H9 (cell line): ENCODE results near the gene FOXP4. TPM values are rescaled to one million over a fixed set of nuclear protein-coding genes. Genes with fewer than 3 reads are reported as not detected.

Experiments used
- DNase-seq: peaks from one replicate; pipeline ENCODE4 v3.0.0-alpha.2; 2017
- H2AFZ ChIP-seq: one replicate; pipeline ENCODE4 v1.6.1; 2013; ENCODE audit warnings: mild to moderate bottlenecking, low read length, control low read depth, moderate library complexity
- H2AK5ac ChIP-seq: 2 replicates; pipeline ENCODE4 v1.6.1; 2013; ENCODE audit warnings: low read length, control low read depth, mixed read lengths; ENCODE audit not compliant: insufficient read length
- H2BK120ac ChIP-seq: one replicate; pipeline ENCODE4 v1.6.1; 2013; ENCODE audit warnings: low read depth, mild to moderate bottlenecking, low read length, control low read depth, inconsistent platforms; ENCODE audit not compliant: poor library complexity, severe bottlenecking
- H2BK12ac ChIP-seq: 2 replicates; pipeline ENCODE4 v1.6.1; 2013; ENCODE audit warnings: low read length, control low read depth, mixed read lengths, low read depth; ENCODE audit not compliant: insufficient read length
- H2BK15ac ChIP-seq: 2 replicates; pipeline ENCODE4 v1.6.1; 2013; ENCODE audit warnings: low read depth, low read length, control low read depth
- H2BK20ac ChIP-seq: one replicate; pipeline ENCODE4 v1.6.1; 2013; ENCODE audit warnings: low read depth, mild to moderate bottlenecking, low read length, control low read depth, inconsistent platforms; ENCODE audit not compliant: poor library complexity, severe bottlenecking
- H2BK5ac ChIP-seq: 2 replicates; pipeline ENCODE4 v1.6.1; 2013; ENCODE audit warnings: low read length, control low read depth, mixed read lengths; ENCODE audit not compliant: insufficient read length
- H3K14ac ChIP-seq: 2 replicates; pipeline ENCODE4 v1.6.1; 2013; ENCODE audit warnings: low read length, control low read depth; ENCODE audit not compliant: insufficient read depth
- H3K18ac ChIP-seq: 2 replicates; pipeline ENCODE4 v1.6.1; 2013; ENCODE audit warnings: low read depth, mild to moderate bottlenecking, mixed read lengths, low read length, control low read depth; ENCODE audit not compliant: insufficient read length
- H3K23ac ChIP-seq: 2 replicates; pipeline ENCODE4 v1.6.1; 2013; ENCODE audit warnings: low read length, control low read depth, mixed read lengths, low read depth; ENCODE audit not compliant: insufficient read length
- H3K23me2 ChIP-seq: 2 replicates; pipeline ENCODE4 v1.6.1; 2013; ENCODE audit warnings: low read depth, mild to moderate bottlenecking, mixed read lengths, low read length, control low read depth; ENCODE audit not compliant: insufficient read length, poor library complexity, severe bottlenecking
- H3K27ac ChIP-seq: 2 replicates; pipeline ENCODE4 v1.5.1; 2013; ENCODE audit warnings: low read length, control low read depth, mixed read lengths, low read depth; ENCODE audit not compliant: insufficient read length
- H3K27me3 ChIP-seq: 2 replicates; pipeline ENCODE4 v1.6.1; 2013; ENCODE audit warnings: low read length, control low read depth, inconsistent platforms; ENCODE audit not compliant: insufficient read depth
- H3K4ac ChIP-seq: 2 replicates; pipeline ENCODE4 v1.6.1; 2013; ENCODE audit warnings: low read depth, mild to moderate bottlenecking, control low read depth, inconsistent platforms, low read length, moderate library complexity
- H3K4me1 ChIP-seq: 2 replicates; pipeline ENCODE4 v1.6.1; 2013; ENCODE audit warnings: low read length, control low read depth, inconsistent platforms; ENCODE audit not compliant: insufficient read depth
- H3K4me2 ChIP-seq: 2 replicates; pipeline ENCODE4 v1.6.1; 2013; ENCODE audit warnings: low read length, control low read depth, mixed read lengths; ENCODE audit not compliant: insufficient read length, insufficient read depth
- H3K56ac ChIP-seq: 2 replicates; pipeline ENCODE4 v1.6.1; 2013; ENCODE audit warnings: low read depth, mild to moderate bottlenecking, mixed read lengths, low read length, control low read depth; ENCODE audit not compliant: insufficient read length
- H3K79me1 ChIP-seq: 2 replicates; pipeline ENCODE4 v1.6.1; 2013; ENCODE audit warnings: low read depth, mild to moderate bottlenecking, moderate library complexity, low read length, control low read depth, inconsistent platforms; ENCODE audit not compliant: insufficient read depth, poor library complexity, severe bottlenecking
- H3K79me2 ChIP-seq: 2 replicates; pipeline ENCODE4 v1.6.1; 2013; ENCODE audit warnings: low read length, control low read depth, inconsistent platforms; ENCODE audit not compliant: insufficient read depth
- H3K9ac ChIP-seq: 2 replicates; pipeline ENCODE4 v1.6.1; 2013; ENCODE audit warnings: low read length, control low read depth, mixed read lengths; ENCODE audit not compliant: insufficient read length; ENCODE audit errors: extremely low read depth
- H3K9me3 ChIP-seq: one replicate; pipeline ENCODE4 v1.6.1; 2013; ENCODE audit warnings: low read depth, low read length, inconsistent platforms; ENCODE audit not compliant: control insufficient read depth
- H3T11ph ChIP-seq: one replicate; pipeline ENCODE4 v1.6.1; 2013; ENCODE audit warnings: mild to moderate bottlenecking, low read length, control low read depth, inconsistent platforms
- H4K20me1 ChIP-seq: one replicate; pipeline ENCODE4 v1.6.1; 2013; ENCODE audit not compliant: control insufficient read depth, insufficient read length, insufficient read depth
- H4K5ac ChIP-seq: 2 replicates; pipeline ENCODE4 v1.6.1; 2013; ENCODE audit warnings: low read depth, mild to moderate bottlenecking, mixed read lengths, low read length, control low read depth; ENCODE audit not compliant: insufficient read length
- H4K8ac ChIP-seq: replicated peaks from 2 replicates; pipeline ENCODE4 v1.6.1; 2013; ENCODE audit warnings: low read length, control low read depth, mixed read lengths, low read depth; ENCODE audit not compliant: insufficient read length
- H4K91ac ChIP-seq: 2 replicates; pipeline ENCODE4 v1.6.1; 2013; ENCODE audit warnings: low read depth, mild to moderate bottlenecking, moderate library complexity, mixed read lengths, low read length, control low read depth; ENCODE audit not compliant: insufficient read length
- H3K27ac Mint-ChIP-seq, 3 experiments: 2 replicates in 2 of 3; 3 replicates in 1 of 3; pipeline ENCODE4 v1.8.0; 2020 to 2021; ENCODE audit warnings: mixed read lengths in 3 of 3, mild to moderate bottlenecking in 1 of 3, moderate library complexity in 1 of 3
- H3K27me3 Mint-ChIP-seq: 2 replicates; pipeline ENCODE4 v1.8.0; 2021; ENCODE audit warnings: low read depth, mild to moderate bottlenecking, moderate library complexity, mixed read lengths
- H3K36me3 Mint-ChIP-seq, 3 experiments: 2 replicates in 2 of 3; 3 replicates in 1 of 3; pipeline ENCODE4 v1.8.0; 2020 to 2021; ENCODE audit warnings: low read depth in 3 of 3, mixed read lengths in 3 of 3; ENCODE audit not compliant: insufficient read depth in 1 of 3
- H3K4me1 Mint-ChIP-seq, 2 experiments: 2 replicates each; pipeline ENCODE4 v1.8.0; 2020; ENCODE audit warnings: mixed read lengths in 2 of 2
- H3K4me3 Mint-ChIP-seq, 2 experiments: 2 replicates in 1 of 2; 3 replicates in 1 of 2; pipeline ENCODE4 v1.8.0; 2020 to 2021; ENCODE audit warnings: mild to moderate bottlenecking in 2 of 2, mixed read lengths in 2 of 2, moderate library complexity in 1 of 2
- H3K9me3 Mint-ChIP-seq, 2 experiments: 2 replicates in 1 of 2; 3 replicates in 1 of 2; pipeline ENCODE4 v1.8.0; 2020; ENCODE audit warnings: mild to moderate bottlenecking in 2 of 2, mixed read lengths in 2 of 2, moderate library complexity in 1 of 2
- CTCF ChIP-seq: fragments of 200-600 bp; sonication (generic); conservative IDR thresholded peaks from 3 replicates; pipeline ENCODE4 v1.8.0; 2021; ENCODE audit warnings: antibody characterized with exemption, mild to moderate bottlenecking
- WGBS: extraction: QIAGEN DNeasy Blood & Tissue Kit; methylation state at CpG from one replicate; pipeline ENCODE4 v1.1.7; 2013; ENCODE audit warnings: missing lambda C conversion rate, low lambda C conversion rate, mixed read lengths; ENCODE audit not compliant: insufficient read length; ENCODE audit errors: extremely low coverage; 5-methylcytosine and 5-hydroxymethylcytosine counted together
- total RNA-seq: library from RNA; stranded (reverse); gene quantifications from 2 replicates; pipeline ENCODE4 v1.2.1, GENCODE V29; 2021

FOXP4 gene
- total RNA-seq, 1 experiment from 2014 or later: 18.2 TPM

GRCh38 chr6:41529970-41530369, 16.2 kb upstream of the FOXP4 start:
- Histone ChIP-seq H2BK12ac (no peak overlapping the region), H3K4me1 (no peaks in the 10 kb centered on the region), H3K14ac (no peak overlapping the region), H2AFZ (no peak overlapping the region), H3K4ac (no peak overlapping the region), H3K4me2 (no peak overlapping the region), H3K23ac (no peak overlapping the region), H3K27ac (no peak overlapping the region), H2BK5ac (no peak overlapping the region), H4K8ac (no peak overlapping the region), H3K79me2 (no peaks in the 10 kb centered on the region), H3K23me2 (no peaks in the 10 kb centered on the region), H4K91ac (no peak overlapping the region), H2BK15ac (no peak overlapping the region), H2BK120ac (no peak overlapping the region), H4K5ac (no peak overlapping the region), H3T11ph (no peak overlapping the region), H3K9ac (no peak overlapping the region), H3K18ac (no peak overlapping the region), H2BK20ac (no peak overlapping the region), H2AK5ac (no peak overlapping the region), H3K79me1 (no peaks in the 10 kb centered on the region), H3K56ac (no peak overlapping the region), H3K9me3 (no peaks in the 10 kb centered on the region), H4K20me1 (no peaks in the 10 kb centered on the region), H3K27me3 (peaks cover 3% of the 10 kb centered on the region; the same call in 1 of the 2 replicates)
- H3K27ac Mint-ChIP-seq: no peak overlapping the region
- no CpG with 5 or more reads among the region's 7 CpGs for WGBS
- H3K9me3 Mint-ChIP-seq: no peaks in the 10 kb centered on the region; a peak in 1 of 5 replicates
- H3K4me1 Mint-ChIP-seq: peaks cover 28 to 48% of the 10 kb centered on the region in 2 experiments
- TF ChIP-seq CTCF: no peak
- H3K4me3 Mint-ChIP-seq: no peak overlapping the region
- H3K27me3 Mint-ChIP-seq: peaks cover 94% of the 10 kb centered on the region
- DNase-seq: no peak
- H3K36me3 Mint-ChIP-seq: no peaks in the 10 kb centered on the region
